ENCODE data around the gene E2F2. TPM values are rescaled to one million over a fixed set of nuclear protein-coding genes. Genes with fewer than 3 reads are reported as not detected.

Gene E2F2
- total RNA-seq, 6 experiments from 2014 or later = 0.83 to 2.1 (median 1.9) TPM

DNA sequence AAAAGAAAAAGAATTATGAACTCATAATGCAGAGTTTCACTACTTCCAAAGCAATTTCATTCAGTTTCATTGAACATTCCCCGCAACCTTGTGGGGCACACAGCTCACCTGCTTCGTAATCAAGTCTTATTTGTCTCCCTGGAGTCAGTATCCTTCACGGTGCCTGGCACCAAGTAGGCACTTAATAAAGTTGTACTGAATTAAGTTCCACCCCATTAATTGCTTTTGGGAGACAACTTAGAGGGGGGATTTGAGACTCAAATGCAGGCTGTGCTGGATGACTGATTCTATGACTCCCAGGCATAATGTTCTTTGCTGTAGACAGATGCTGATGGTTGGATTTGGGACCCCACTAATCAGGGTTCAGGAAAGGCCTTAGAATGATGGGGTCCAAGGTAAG lies 34.7 kb upstream of the E2F2 start:
- H3K4me3 Mint-ChIP-seq = no peak overlapping the region
- DNase-seq = no peak
- peaks cover 76% of the 10 kb centered on the region for H3K4me1 Mint-ChIP-seq (ENCODE audit: low read depth)
- no peaks in the 10 kb centered on the region; the same call in none of the 2 replicates for H3K27me3 Mint-ChIP-seq (ENCODE audit: insufficient read depth)
- peak overlapping the region; percentile 98 for H3K27ac Mint-ChIP-seq
- no peaks in the 10 kb centered on the region for H3K9me3 Mint-ChIP-seq
- no peaks in the 10 kb centered on the region for H3K36me3 Mint-ChIP-seq (ENCODE audit: low read depth)
- TF ChIP-seq, protein P1, sequence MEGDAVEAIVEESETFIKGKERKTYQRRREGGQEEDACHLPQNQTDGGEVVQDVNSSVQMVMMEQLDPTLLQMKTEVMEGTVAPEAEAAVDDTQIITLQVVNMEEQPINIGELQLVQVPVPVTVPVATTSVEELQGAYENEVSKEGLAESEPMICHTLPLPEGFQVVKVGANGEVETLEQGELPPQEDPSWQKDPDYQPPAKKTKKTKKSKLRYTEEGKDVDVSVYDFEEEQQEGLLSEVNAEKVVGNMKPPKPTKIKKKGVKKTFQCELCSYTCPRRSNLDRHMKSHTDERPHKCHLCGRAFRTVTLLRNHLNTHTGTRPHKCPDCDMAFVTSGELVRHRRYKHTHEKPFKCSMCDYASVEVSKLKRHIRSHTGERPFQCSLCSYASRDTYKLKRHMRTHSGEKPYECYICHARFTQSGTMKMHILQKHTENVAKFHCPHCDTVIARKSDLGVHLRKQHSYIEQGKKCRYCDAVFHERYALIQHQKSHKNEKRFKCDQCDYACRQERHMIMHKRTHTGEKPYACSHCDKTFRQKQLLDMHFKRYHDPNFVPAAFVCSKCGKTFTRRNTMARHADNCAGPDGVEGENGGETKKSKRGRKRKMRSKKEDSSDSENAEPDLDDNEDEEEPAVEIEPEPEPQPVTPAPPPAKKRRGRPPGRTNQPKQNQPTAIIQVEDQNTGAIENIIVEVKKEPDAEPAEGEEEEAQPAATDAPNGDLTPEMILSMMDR (IDR thresholded peaks at IDR 0.05) = no peak

DNA sequence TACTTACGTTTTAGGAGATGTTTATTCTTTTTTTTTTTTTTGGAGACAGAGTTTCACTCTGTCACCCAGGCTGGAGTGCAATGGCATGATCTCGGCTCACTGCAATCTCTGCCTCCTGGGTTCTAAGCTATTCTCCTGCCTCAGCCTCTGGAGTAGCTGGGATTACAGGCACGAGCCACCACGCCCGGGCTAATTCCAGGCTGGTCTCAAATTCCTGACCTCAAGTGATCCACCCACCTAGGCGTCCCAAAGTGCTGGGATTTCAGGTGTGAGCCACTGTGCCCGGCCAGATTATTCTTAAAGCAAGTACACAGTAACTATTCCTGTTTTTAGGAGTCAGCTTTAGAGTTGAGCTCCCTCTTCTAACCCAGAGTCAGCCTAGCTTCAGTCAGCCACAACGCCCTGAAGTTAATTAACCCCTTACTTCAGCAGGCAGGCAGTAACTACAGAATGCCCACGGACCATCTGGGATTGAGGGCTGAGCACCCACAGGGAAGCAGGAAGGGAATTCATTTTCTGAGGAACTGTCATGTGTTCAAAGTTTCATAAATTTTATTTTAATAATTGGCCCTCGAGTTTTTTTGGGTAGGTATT lies 33.6 kb upstream of the E2F2 start:
- TF ChIP-seq, protein P1 (IDR thresholded peaks at IDR 0.05) = no peak
- H3K27me3 Mint-ChIP-seq (ENCODE audit: insufficient read depth) = no peaks in the 10 kb centered on the region; the same call in none of the 2 replicates
- peaks cover 88% of the 10 kb centered on the region for H3K4me1 Mint-ChIP-seq (ENCODE audit: low read depth)
- no peak for DNase-seq
- no peaks in the 10 kb centered on the region for H3K36me3 Mint-ChIP-seq (ENCODE audit: low read depth)
- no peak overlapping the region for H3K4me3 Mint-ChIP-seq
- H3K9me3 Mint-ChIP-seq = no peaks in the 10 kb centered on the region
- H3K27ac Mint-ChIP-seq = peak overlapping the region; percentile 98

DNA sequence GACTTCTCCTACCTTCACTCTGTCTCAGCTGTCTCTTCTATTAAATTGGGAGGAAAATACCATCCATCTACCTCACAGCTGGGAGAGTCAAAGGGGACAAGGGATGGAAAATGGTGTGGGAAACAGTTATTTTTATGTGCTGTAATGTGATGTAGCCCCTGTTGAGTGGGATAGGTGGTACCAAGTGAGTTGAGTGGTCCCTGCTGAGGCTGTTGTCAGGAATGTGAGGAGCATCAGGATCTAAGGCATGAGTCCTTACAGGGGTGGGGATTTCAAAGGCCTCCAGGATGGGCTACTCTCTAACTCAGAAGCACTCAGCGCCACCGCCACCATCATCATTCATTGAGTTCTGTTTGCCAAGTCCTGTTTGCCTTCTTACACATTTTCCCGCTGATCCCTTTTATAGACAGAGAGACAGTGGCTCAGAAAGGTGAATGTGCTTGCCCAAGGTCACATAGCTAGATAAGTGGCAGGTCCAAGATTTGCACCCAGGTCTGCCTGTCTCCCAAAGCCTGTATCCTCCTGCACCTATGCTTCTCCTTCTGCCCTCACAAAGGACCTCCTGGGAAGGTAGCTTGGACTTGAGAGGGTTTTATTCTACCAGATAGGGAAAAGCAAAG lies 32.8 kb upstream of the E2F2 start:
- Mint-ChIP-seq H3K4me1 (ENCODE audit: low read depth) (peaks cover 82% of the 10 kb centered on the region), H3K9me3 (no peaks in the 10 kb centered on the region), H3K36me3 (ENCODE audit: low read depth) (peaks cover 4% of the 10 kb centered on the region), H3K27me3 (ENCODE audit: insufficient read depth) (peaks cover 6% of the 10 kb centered on the region), H3K4me3 (peak overlapping the region; percentile 96), H3K27ac (peak overlapping the region; percentile 98)
- DNase-seq = no peak
- TF ChIP-seq, protein P1 (IDR thresholded peaks at IDR 0.05) = no peak

DNA sequence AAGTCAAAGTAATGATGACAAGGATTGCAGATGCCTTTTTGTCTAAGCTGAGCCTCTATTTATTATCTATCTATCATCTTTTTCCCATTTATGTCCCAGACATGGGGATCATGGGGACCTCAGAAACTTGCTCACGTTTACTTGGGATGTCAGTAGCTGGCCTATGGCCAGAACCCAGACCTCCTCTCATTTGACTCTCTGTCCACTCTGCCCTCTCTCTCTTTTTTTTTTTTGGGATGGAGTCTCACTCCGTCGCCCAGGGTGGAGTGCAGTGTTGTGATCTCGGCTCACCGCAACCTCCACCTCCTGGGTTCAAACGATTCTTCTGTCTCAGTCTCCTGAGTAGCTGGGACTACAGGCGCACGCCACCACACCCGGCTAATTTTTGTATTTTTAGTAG lies 32.0 kb upstream of the E2F2 start:
- Mint-ChIP-seq H3K9me3 (no peaks in the 10 kb centered on the region), H3K27me3 (ENCODE audit: insufficient read depth) (peaks cover 15% of the 10 kb centered on the region), H3K4me3 (peak overlapping the region; percentile 96), H3K4me1 (ENCODE audit: low read depth) (peaks cover 74% of the 10 kb centered on the region), H3K36me3 (ENCODE audit: low read depth) (peaks cover 13% of the 10 kb centered on the region), H3K27ac (peak overlapping the region; percentile 98)
- TF ChIP-seq, protein P1 (IDR thresholded peaks at IDR 0.05) = no peak
- no peak for DNase-seq

DNA sequence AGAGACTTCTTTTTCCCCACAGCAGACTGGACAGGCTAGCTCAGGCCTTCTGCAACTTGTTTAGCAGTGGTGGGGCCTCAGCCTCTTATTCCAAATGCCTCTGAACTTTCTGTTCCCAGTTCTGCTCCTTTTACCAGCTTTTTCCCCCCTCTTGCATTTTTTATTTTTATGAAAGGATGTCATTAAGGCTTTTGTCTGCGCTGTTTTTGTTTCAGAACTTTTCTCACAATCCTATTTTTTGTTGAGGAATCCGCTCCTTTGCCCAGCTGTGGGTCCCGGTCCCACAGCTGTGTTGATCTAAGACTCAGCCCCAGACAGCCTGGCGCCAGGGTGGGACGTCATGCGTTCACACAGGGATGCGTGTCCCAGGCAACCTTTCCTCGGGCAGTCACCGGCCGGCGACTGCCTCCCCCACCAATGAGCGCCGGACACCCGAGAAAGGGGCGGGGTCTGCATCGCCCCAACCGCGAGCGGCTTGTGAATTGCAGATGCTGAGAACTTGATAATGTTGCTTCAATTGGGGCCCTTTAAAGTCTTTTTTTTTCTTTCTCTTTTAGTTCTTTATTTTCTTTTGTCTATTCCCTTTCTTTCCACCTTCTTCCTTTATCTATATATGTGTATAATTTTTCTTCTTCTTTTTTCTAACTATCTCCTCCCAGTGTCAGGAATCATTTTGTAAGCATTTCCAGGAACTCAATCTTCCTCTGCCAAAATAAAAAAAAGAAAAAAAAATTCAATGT lies 31.3 kb upstream of the E2F2 start:
- H3K27me3 Mint-ChIP-seq (ENCODE audit: insufficient read depth) = peaks cover 22% of the 10 kb centered on the region
- peak; percentile 98 for DNase-seq
- peaks cover 20% of the 10 kb centered on the region for H3K36me3 Mint-ChIP-seq (ENCODE audit: low read depth)
- TF ChIP-seq, protein P1 (IDR thresholded peaks at IDR 0.05) = no peak
- peaks cover 5% of the 10 kb centered on the region for H3K9me3 Mint-ChIP-seq
- peak overlapping the region; percentile 96 for H3K4me3 Mint-ChIP-seq
- peak overlapping the region; percentile 98 for H3K27ac Mint-ChIP-seq
- H3K4me1 Mint-ChIP-seq (ENCODE audit: low read depth) = peaks cover 71% of the 10 kb centered on the region

Data from HFFc6 (cell line).